ENCODE measurements around the gene STXBP3. TPM values are rescaled to one million over a fixed set of nuclear protein-coding genes. Genes with fewer than 3 reads are reported as not detected.

The STXBP3 gene
- total and polyA plus RNA-seq, 9 donors = 26.5 to 53.5 (median 40.5) TPM

DNA sequence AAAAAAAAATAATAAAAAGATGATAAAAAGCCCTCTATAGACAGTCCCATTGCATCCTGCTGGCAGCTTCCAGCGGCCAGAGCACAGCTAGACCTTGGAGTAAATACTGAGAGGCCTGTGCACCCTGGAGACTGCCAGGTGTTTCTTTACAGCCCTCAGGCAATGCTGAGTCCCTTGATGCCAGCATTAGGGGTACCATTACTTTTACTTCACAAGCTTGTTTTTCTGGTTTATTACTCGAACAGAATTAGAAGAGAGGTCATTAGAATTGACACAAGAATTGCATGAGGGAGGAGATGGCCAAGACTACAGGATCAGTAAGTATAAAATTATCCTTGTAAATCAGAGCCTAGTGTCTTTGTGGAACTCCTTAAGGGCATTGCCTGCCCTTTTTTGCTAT lies 66.9 kb downstream of the STXBP3 start:
- Histone ChIP-seq H3K27ac (no peak overlapping the region), H3K36me3 (no peaks in the 10 kb centered on the region), H3K4me3 (no peak overlapping the region), H3K9me3 (no peaks in the 10 kb centered on the region), H3K27me3 (no peaks in the 10 kb centered on the region), H3K4me1 (ENCODE audit: insufficient read depth) (peaks cover 14% of the 10 kb centered on the region)
- no peak for DNase-seq
- TF ChIP-seq, protein P1, sequence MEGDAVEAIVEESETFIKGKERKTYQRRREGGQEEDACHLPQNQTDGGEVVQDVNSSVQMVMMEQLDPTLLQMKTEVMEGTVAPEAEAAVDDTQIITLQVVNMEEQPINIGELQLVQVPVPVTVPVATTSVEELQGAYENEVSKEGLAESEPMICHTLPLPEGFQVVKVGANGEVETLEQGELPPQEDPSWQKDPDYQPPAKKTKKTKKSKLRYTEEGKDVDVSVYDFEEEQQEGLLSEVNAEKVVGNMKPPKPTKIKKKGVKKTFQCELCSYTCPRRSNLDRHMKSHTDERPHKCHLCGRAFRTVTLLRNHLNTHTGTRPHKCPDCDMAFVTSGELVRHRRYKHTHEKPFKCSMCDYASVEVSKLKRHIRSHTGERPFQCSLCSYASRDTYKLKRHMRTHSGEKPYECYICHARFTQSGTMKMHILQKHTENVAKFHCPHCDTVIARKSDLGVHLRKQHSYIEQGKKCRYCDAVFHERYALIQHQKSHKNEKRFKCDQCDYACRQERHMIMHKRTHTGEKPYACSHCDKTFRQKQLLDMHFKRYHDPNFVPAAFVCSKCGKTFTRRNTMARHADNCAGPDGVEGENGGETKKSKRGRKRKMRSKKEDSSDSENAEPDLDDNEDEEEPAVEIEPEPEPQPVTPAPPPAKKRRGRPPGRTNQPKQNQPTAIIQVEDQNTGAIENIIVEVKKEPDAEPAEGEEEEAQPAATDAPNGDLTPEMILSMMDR (IDR thresholded peaks at IDR 0.05) = no peak
- no peak for TF ChIP-seq POLR2A (IDR thresholded peaks at IDR 0.05)
- no peak for TF ChIP-seq EP300 (IDR thresholded peaks at IDR 0.05)
- 70 to 84% (median 71%) methylated on average over 2 of the region's 2 CpGs for WGBS, 3 donors
- intact Hi-C loops (cut with DNase I) = no loop called here

DNA sequence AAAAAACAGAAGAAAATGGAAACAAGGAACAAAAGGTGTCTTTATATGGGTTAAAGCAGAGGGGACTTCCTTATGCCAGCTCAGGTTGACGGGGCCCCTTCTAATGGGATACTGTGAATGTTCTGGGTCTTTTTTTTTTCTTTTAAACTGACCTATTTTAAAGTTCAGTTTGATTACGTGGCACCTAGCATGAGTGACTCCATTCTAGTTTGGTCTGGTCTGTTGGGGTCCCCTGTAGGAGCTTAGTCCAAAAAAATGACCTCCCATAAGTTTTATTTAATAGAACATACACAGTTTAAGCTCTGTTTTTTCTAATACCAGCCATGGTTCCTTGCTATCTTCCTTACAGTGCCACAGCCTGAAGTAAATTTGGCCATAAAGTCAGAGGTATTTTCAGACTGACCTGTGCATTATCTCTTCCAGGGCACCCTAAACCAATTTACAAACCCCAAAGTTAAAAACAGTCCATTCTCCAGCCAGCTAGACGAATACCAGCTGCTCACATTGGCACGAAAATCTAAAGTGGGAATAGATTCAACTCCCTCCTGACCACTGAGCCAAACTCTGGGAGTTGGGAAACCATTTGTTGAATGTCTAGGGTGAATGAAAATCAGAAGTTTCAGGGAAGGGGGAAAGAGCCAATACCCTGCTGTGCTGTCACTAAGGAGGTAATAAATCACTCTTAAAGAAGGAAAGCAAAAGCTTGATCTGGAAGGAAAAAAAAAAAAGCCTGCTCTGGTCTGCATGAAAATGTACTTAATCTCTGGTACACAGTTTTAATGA lies 68.1 kb downstream of the STXBP3 start:
- Histone ChIP-seq H3K9me3 (no peaks in the 10 kb centered on the region), H3K4me3 (no peak overlapping the region), H3K27ac (peak overlapping the region in 1 of 2 donors; percentile 66), H3K4me1 (ENCODE audit: insufficient read depth) (peaks cover 14% of the 10 kb centered on the region), H3K36me3 (no peaks in the 10 kb centered on the region), H3K27me3 (no peaks in the 10 kb centered on the region)
- 23 to 25% (median 23%) methylated on average over 4 of the region's 4 CpGs for WGBS, 3 donors
- TF ChIP-seq EP300 (IDR thresholded peaks at IDR 0.05) = no peak
- TF ChIP-seq POLR2A (IDR thresholded peaks at IDR 0.05) = no peak
- TF ChIP-seq, protein P1 (IDR thresholded peaks at IDR 0.05) = no peak
- DNase-seq = peak in 4 of 5 donors; percentile 32 to 57 (median 36)
- intact Hi-C loops (cut with DNase I) = no loop called here

DNA sequence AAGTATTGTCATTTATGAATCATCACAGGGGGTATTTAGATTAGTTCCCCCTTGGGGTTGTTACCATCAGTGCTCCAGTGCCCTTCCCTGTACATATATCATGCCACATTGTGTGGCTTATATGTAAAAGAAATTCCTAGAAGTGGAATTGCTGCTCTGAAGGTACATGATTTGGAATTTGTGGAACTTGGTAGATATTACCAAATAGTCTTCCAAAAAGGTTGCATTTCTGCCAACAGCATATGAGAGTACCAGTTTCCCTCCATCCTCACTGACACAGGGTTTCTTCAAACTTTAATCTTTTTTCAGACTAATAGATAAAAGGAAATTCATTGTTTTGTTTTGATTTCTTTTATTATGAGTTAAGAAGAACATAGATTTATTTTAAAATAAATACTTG lies 69.1 kb downstream of the STXBP3 start:
- intact Hi-C loops (cut with DNase I) = no loop called here

DNA sequence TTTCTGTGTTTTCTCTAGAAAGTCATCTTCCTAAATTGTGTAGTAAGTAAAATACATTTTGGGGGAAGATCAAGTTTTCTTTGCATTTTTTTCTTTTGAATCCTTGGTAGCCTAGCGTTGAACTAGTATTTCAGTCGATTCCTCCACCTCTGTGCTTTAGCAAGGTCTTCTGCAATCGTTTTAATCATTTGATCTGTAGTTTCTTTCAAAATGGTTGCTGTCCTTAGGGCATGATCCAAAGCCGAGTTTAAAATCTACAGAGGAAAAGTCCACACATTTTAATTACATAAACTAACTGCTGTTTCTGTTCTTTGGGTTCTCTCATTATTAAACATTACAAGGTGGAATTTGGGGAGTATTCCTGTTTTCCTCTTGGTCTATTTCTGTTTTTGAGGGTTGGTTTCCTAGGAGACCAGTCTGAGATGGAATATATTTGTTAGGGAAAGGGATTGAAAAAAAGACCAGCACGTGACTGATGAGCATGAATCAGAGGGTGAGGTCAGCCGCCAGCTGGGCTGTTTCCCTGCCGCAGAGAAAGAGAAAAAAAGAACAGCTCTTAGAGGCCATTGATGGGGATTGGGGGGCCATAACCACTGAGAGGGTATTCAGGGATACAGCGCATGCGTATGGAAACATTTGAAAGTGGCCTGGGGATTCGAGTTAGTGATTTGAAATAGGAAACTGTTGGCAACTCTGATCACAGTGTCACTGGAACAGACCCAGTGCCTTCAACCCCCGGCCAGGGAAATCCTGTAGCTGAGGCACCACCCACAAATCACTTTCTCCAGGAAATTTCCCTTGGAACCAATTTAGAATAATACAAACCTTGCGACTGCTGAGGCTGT lies 69.8 kb downstream of the STXBP3 start:
- H3K4me3 ChIP-seq = peak overlapping the region; percentile 22
- peak overlapping the region; percentile 34 to 66 for H3K27ac ChIP-seq
- TF ChIP-seq EP300 (IDR thresholded peaks at IDR 0.05) (no peak), POLR2A (IDR thresholded peaks at IDR 0.05) (no peak)
- TF ChIP-seq, protein P1 (IDR thresholded peaks at IDR 0.05) = no peak
- no peaks in the 10 kb centered on the region for H3K36me3 ChIP-seq
- 2 to 3% (median 3%) methylated on average over 12 of the region's 12 CpGs for WGBS, 3 donors
- intact Hi-C loops (cut with DNase I) = no loop called here
- H3K9me3 ChIP-seq = no peaks in the 10 kb centered on the region
- H3K4me1 ChIP-seq (ENCODE audit: insufficient read depth) = peaks cover 14% of the 10 kb centered on the region
- DNase-seq = peak; percentile 72 to 86 (median 80)
- H3K27me3 ChIP-seq = no peaks in the 10 kb centered on the region

More for the DNA sequence above, 69.1 kb downstream of the STXBP3 start:
- H3K27ac ChIP-seq = peak overlapping the region in 1 of 2 donors; percentile 66
- TF ChIP-seq, protein P1 (IDR thresholded peaks at IDR 0.05) = no peak
- TF ChIP-seq POLR2A (IDR thresholded peaks at IDR 0.05) (no peak), EP300 (IDR thresholded peaks at IDR 0.05) (no peak)
- H3K4me3 ChIP-seq = peak overlapping the region; percentile 22
- H3K27me3 ChIP-seq = no peaks in the 10 kb centered on the region
- no peaks in the 10 kb centered on the region for H3K9me3 ChIP-seq
- DNase-seq = no peak
- peaks cover 14% of the 10 kb centered on the region for H3K4me1 ChIP-seq (ENCODE audit: insufficient read depth)
- no peaks in the 10 kb centered on the region for H3K36me3 ChIP-seq
